ENCODE measurements around the gene SMIM43. TPM values are rescaled to one million over a fixed set of nuclear protein-coding genes. Genes with fewer than 3 reads are reported as not detected.
"Not testable (repeated sequence)": the region's sequence is repeated elsewhere in the genome, so short reads cannot be mapped to it uniquely, and the experiment has no call there.

SMIM43 gene
- total RNA-seq, 1 donor from 2014 or later, result not detected

GRCh38 chr4:121784975-121785374 is 20.0 kb upstream of the SMIM43 start:
- intact Hi-C loops (cut with micrococcal nuclease), result no loop called here
- ATAC-seq (peak; percentile 64), DNase-seq (no peak)

GRCh38 chr4:121784401-121784800 is 19.4 kb upstream of the SMIM43 start:
- no peak for ATAC-seq
- intact Hi-C loops (cut with micrococcal nuclease), result no loop called here
- no peak for DNase-seq

GRCh38 chr4:121783210-121783609 is 18.2 kb upstream of the SMIM43 start:
- no peak for ATAC-seq
- no peak for DNase-seq
- intact Hi-C loops (cut with micrococcal nuclease), result no loop called here

- intact Hi-C loops (cut with micrococcal nuclease), result no loop called here
- no peak for DNase-seq
- ATAC-seq, result peak; percentile 59
Observed at GRCh38 chr4:121778991-121779628, 14.1 kb upstream of the SMIM43 start.

- ATAC-seq (no peak), DNase-seq (no peak)
- intact Hi-C loops (cut with micrococcal nuclease), result no loop called here
Observed at GRCh38 chr4:121777625-121778024, 12.7 kb upstream of the SMIM43 start.

- intact Hi-C loops (cut with micrococcal nuclease), result no loop called here
- DNase-seq, result no peak
- no peak for ATAC-seq
Observed at GRCh38 chr4:121776610-121777401, 11.8 kb upstream of the SMIM43 start.

GRCh38 chr4:121773883-121774282 is 8.9 kb upstream of the SMIM43 start:
- ATAC-seq (no peak), DNase-seq (no peak)
- intact Hi-C loops (cut with micrococcal nuclease), result no loop called here

- ATAC-seq, result no peak
- intact Hi-C loops (cut with micrococcal nuclease), result no loop called here
- no peak for DNase-seq
Observed at GRCh38 chr4:121771869-121772268, 6.9 kb upstream of the SMIM43 start.

- ATAC-seq (no peak), DNase-seq (no peak)
- intact Hi-C loops (cut with micrococcal nuclease), result no loop called here
Observed at GRCh38 chr4:121769341-121769740, 4.4 kb upstream of the SMIM43 start.

GRCh38 chr4:121767166-121767565 is 2.2 kb upstream of the SMIM43 start:
- intact Hi-C loops (cut with micrococcal nuclease), result no loop called here
- DNase-seq (no peak), ATAC-seq (no peak)

- DNase-seq, result no peak
- ATAC-seq, result no peak
- intact Hi-C loops (cut with micrococcal nuclease), result no loop called here
Observed at GRCh38 chr4:121765971-121766538, 1.1 kb upstream of the SMIM43 start.

GRCh38 chr4:121765368-121765705 is 373 bp upstream of the SMIM43 start:
- DNase-seq (no peak), ATAC-seq (no peak)
- intact Hi-C loops (cut with micrococcal nuclease), result no loop called here

- no peak for DNase-seq
- ATAC-seq, result no peak
- intact Hi-C loops (cut with micrococcal nuclease), result no loop called here
Observed at GRCh38 chr4:121764303-121764701, 662 bp downstream of the SMIM43 start.

GRCh38 chr4:121760205-121760604 is 4.8 kb downstream of the SMIM43 start:
- intact Hi-C loops (cut with micrococcal nuclease), result no loop called here
- DNase-seq, result no peak
- ATAC-seq, result no peak

GRCh38 chr4:121758925-121759568 is 5.9 kb downstream of the SMIM43 start:
- DNase-seq (no peak), ATAC-seq (no peak)
- intact Hi-C loops (cut with micrococcal nuclease), result no loop called here

GRCh38 chr4:121752142-121752541 is 12.8 kb downstream of the SMIM43 start:
- intact Hi-C loops (cut with micrococcal nuclease); ATAC-seq; DNase-seq: not testable (repeated sequence)

GRCh38 chr4:121749225-121749624 is 15.7 kb downstream of the SMIM43 start:
- no peak for DNase-seq
- intact Hi-C loops (cut with micrococcal nuclease), result no loop called here
- no peak for ATAC-seq

GRCh38 chr4:121742794-121743193 is 22.2 kb downstream of the SMIM43 start:
- ATAC-seq, result no peak
- no peak for DNase-seq
- intact Hi-C loops (cut with micrococcal nuclease), result no loop called here

- DNase-seq (no peak), ATAC-seq (peak; percentile 75)
- intact Hi-C loops (cut with micrococcal nuclease), result no loop called here
Observed at GRCh38 chr4:121741751-121742150, 23.2 kb downstream of the SMIM43 start.

GRCh38 chr4:121740796-121741409 is 24.1 kb downstream of the SMIM43 start:
- intact Hi-C loops (cut with micrococcal nuclease), result no loop called here
- ATAC-seq (no peak), DNase-seq (no peak)
